Immature natural killer cell (primary cell): ENCODE results near the gene CEBPE. TPM values are rescaled to one million over a fixed set of nuclear protein-coding genes. Genes with fewer than 3 reads are reported as not detected.
"Not testable (repeated sequence)": the region's sequence is repeated elsewhere in the genome, so short reads cannot be mapped to it uniquely, and the experiment has no call there.

ENCODE experiments used
- DNase-seq, 3 donors: peaks; one replicate each; pipeline ENCODE4 v3.0.0; 2022; ENCODE audit warnings: mixed read lengths in 1 of 3
- H3K27ac Mint-ChIP-seq, 6 donors: one replicate each; pipeline ENCODE4 v1.8.0; 2020; ENCODE audit warnings: mixed read lengths in 6 of 6, mild to moderate bottlenecking in 5 of 6, inconsistent platforms in 4 of 6, moderate library complexity in 3 of 6
- H3K27me3 Mint-ChIP-seq, 3 donors: one replicate each; pipeline ENCODE4 v1.8.0; 2020 to 2021; ENCODE audit warnings: low read depth in 3 of 3, mild to moderate bottlenecking in 3 of 3, mixed read lengths in 3 of 3, moderate library complexity in 3 of 3, inconsistent platforms in 1 of 3
- H3K36me3 Mint-ChIP-seq, 3 donors: one replicate each; pipeline ENCODE4 v1.8.0; 2020; ENCODE audit warnings: mixed read lengths in 3 of 3, inconsistent platforms in 2 of 3, mild to moderate bottlenecking in 2 of 3
- H3K4me1 Mint-ChIP-seq, 2 donors: one replicate each; pipeline ENCODE4 v1.8.0; 2020; ENCODE audit warnings: inconsistent platforms in 2 of 2, mild to moderate bottlenecking in 2 of 2, mixed read lengths in 2 of 2, moderate library complexity in 1 of 2
- H3K4me3 Mint-ChIP-seq, 5 donors: one replicate each; pipeline ENCODE4 v1.8.0; 2020; ENCODE audit warnings: mild to moderate bottlenecking in 5 of 5, mixed read lengths in 5 of 5, inconsistent platforms in 3 of 5, moderate library complexity in 3 of 5
- H3K9me3 Mint-ChIP-seq, 6 donors: one replicate each; pipeline ENCODE4 v1.8.0; 2020; ENCODE audit warnings: mild to moderate bottlenecking in 6 of 6, mixed read lengths in 6 of 6, inconsistent platforms in 4 of 6, moderate library complexity in 3 of 6
- polyA plus RNA-seq, 3 donors: library from polyadenylated mRNA; unstranded; fragments of 300-500 nt; fragmentation: Illumina TruSeq; gene quantifications; one replicate each; pipeline ENCODE4 v1.2.3, GENCODE V29; 2021

The CEBPE gene
- polyA plus RNA-seq, 3 donors from 2014 or later = not detected

DNA sequence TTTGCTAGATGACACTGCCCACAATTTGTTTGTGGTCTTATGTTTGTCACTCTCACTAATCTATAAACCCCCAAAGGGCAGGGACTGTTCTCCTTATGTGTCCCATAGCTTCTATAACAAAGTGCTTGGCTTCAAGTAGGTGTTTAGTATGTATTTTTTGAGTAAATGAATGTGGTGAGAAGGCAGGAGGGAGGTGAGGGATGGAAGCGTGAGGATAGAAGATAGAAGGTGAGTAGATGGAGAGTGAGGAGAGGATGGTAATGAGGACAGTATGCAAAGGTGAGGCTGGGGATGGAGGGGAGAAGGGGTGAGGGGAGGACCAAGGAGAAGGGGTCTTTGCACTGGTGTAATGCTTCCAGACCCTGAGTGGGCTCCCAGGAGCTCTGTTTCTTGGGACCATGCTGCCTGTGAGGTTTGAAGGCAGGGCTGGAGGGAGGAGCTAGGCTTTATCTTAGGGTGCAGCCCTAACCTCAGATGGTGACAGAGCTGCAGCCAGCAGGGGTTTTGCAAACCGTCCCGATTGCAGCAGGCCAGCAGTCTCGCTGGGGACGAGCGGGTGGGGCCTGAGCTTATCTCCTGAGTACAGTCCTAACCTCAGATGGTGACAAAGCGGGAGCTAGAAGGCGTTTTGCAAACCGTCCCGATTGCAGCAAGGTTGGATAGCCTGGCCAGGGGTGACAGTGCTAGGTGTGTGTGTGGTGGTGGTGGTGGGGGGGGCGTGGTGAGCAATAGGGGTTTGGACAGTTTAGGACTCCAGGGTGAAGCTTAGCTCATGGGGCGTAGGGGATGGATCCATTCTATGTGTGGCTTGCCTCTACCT is 6.5 kb downstream of the CEBPE start:
- Mint-ChIP-seq H3K4me3 (no peak overlapping the region), H3K9me3 (no peaks in the 10 kb centered on the region), H3K4me1 (no peaks in the 10 kb centered on the region), H3K36me3 (no peaks in the 10 kb centered on the region), H3K27me3 (peaks cover 0 to 7% (median 2%) of the 10 kb centered on the region in 3 donors), H3K27ac (no peak overlapping the region)
- DNase-seq = no peak

DNA sequence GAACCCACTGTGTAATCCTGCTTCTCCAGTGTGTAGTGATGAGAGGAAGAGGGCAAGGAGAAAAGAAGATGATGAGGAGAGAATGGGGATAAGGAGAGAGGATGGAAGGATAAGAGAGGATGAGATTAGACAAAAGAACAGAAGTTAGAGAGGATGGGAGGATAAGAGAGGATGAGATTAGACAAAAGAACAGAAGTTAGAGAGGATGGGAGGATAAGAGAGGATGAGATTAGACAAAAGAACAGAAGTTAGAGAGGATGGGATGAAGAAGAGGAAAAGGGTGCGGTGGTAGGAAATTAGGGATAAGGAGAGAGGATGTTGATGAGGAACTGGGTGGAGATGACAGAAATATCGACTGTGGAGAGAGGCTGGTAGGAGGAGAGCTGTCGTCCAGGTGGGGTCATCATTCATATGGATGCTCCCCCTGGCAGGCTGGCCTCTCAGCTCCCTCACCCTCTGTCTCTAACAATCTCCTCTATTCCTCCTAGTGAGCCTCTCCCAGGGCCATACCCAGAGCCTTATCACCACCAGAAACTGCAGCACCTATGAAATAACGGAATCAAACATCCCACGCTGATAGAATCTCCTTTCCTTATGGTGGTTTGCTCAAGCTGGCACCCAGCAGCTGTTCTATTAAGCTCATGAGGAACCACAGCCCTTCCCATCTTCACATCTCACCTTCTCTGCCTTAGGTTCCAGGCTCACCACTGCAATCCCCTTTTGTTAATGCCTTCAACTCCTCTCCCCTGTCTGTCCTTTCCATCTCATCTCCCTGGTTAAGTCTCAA is 8.3 kb downstream of the CEBPE start:
- Mint-ChIP-seq H3K4me1 (no peaks in the 10 kb centered on the region), H3K4me3 (no peak overlapping the region), H3K36me3 (no peaks in the 10 kb centered on the region), H3K27ac (no peak overlapping the region), H3K27me3 (peaks cover 2 to 5% (median 3%) of the 10 kb centered on the region in 3 donors), H3K9me3 (no peaks in the 10 kb centered on the region)
- DNase-seq = no peak

DNA sequence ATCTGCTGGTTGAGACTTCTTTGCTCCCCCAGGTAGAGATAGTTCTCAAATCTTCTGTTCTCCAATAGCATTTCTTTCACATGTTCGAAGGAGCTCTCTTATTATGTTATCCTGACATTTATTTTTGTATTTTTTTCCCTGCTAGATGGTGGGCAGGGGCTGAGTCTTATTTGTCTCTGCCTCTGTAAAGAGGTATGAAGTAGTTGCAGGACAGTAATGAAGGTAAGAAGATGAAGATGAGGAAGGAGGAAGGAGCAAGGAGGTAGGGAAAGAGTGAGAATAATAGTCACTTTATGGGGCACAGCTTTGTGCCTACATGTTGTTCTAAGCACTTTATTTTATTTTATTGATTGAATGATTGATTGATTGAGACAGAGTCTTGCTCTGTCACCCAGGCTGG is 9.3 kb downstream of the CEBPE start:
- no peaks in the 10 kb centered on the region for H3K4me1 Mint-ChIP-seq

DNA sequence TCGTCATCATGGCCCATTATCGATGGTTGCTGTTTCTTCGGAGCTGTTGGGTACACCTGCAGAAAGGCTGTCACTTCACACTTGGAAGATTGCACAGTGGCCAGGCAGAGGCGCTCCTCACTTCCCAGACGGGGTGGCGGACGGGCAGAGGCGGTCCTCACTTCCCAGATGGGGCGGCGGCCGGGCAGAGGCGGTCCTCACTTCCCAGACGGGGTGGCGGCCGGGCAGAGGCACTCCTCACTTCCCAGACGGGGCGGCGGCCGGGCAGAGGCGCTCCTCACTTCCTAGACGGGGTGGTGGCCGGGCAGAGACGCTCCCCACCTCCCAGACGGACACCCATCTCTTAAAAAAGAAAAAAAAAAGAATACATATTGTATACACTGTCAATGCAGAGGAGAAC is 10.9 kb downstream of the CEBPE start:
- not testable (repeated sequence) for H3K27ac Mint-ChIP-seq, H3K9me3 Mint-ChIP-seq, H3K4me3 Mint-ChIP-seq, H3K36me3 Mint-ChIP-seq, H3K4me1 Mint-ChIP-seq, H3K27me3 Mint-ChIP-seq, DNase-seq

More for the DNA sequence above, 9.3 kb downstream of the CEBPE start:
- H3K36me3 Mint-ChIP-seq = no peaks in the 10 kb centered on the region
- no peaks in the 10 kb centered on the region for H3K9me3 Mint-ChIP-seq
- H3K4me3 Mint-ChIP-seq = no peak overlapping the region
- no peak for DNase-seq
- H3K27ac Mint-ChIP-seq = no peak overlapping the region
- peaks cover 2 to 4% (median 3%) of the 10 kb centered on the region in 3 donors for H3K27me3 Mint-ChIP-seq

DNA sequence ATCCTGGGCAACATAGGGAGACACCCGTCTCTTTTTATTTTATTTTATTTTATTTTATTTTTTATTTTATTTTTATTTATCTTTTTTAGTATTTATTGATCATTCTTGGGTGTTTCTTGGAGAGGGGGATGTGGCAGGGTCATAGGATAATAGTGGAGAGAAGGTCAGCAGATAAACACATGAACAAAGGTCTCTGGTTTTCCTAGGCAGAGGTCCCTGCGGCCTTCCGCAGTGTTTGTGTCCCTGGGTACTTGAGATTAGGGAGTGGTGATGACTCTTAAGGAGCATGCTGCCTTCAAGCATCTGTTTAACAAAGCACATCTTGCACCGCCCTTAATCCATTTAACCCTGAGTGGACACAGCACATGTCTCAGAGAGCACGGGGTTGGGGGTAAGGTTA is 11.4 kb downstream of the CEBPE start:
- not testable (repeated sequence) for DNase-seq, H3K9me3 Mint-ChIP-seq, H3K4me3 Mint-ChIP-seq, H3K36me3 Mint-ChIP-seq, H3K27ac Mint-ChIP-seq, H3K27me3 Mint-ChIP-seq, H3K4me1 Mint-ChIP-seq

DNA sequence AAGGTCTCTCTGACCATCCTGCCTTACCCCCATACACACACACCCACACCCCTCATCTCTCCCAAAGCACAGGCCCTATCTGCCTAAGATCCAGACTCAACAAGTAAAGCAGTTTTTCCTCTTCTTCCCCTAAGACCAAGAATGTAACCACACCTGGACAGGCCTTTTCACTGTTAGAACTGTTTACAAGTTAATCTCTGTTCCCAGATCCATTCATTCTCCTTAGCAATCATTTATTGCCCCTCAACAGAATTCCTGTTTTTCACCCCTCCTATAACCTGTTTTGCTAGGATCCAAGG is 12.4 kb downstream of the CEBPE start:
- Mint-ChIP-seq H3K9me3 (no peaks in the 10 kb centered on the region), H3K4me3 (no peak overlapping the region), H3K4me1 (no peaks in the 10 kb centered on the region), H3K27me3 (peaks cover 0 to 3% (median 3%) of the 10 kb centered on the region in 3 donors), H3K36me3 (no peaks in the 10 kb centered on the region), H3K27ac (peak overlapping the region in 1 of 6 donors; percentile 1)
- no peak for DNase-seq

DNA sequence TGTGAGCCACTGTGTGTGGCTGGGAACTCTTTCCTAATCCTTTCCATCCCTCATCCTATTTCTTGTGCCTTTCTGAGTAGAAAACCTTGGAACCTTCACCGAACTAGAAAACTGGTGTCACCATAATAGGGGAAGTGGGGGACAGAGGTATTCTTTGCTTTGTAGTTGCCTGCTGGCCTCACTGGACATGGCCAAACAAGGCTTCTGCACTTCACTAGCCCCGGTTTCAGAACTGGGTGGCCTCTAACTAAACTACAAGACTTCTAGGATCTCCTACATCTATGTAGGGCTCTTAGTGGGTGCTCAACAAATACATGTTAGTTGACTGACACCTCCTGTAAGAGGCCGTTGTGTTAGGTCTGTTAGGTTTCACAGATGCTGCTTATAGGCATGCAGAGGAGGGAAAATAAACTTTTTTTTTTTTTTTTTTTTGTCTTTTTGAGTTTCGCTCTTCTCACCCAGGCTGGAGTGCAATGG is 13.7 kb downstream of the CEBPE start:
- peaks cover 0 to 3% (median 3%) of the 10 kb centered on the region in 3 donors for H3K27me3 Mint-ChIP-seq
- no peak overlapping the region for H3K27ac Mint-ChIP-seq
- no peak overlapping the region for H3K4me3 Mint-ChIP-seq
- H3K4me1 Mint-ChIP-seq = no peaks in the 10 kb centered on the region
- no peak for DNase-seq
- peaks cover 0 to 2% (median 0%) of the 10 kb centered on the region in 3 donors for H3K36me3 Mint-ChIP-seq
- H3K9me3 Mint-ChIP-seq = no peaks in the 10 kb centered on the region

DNA sequence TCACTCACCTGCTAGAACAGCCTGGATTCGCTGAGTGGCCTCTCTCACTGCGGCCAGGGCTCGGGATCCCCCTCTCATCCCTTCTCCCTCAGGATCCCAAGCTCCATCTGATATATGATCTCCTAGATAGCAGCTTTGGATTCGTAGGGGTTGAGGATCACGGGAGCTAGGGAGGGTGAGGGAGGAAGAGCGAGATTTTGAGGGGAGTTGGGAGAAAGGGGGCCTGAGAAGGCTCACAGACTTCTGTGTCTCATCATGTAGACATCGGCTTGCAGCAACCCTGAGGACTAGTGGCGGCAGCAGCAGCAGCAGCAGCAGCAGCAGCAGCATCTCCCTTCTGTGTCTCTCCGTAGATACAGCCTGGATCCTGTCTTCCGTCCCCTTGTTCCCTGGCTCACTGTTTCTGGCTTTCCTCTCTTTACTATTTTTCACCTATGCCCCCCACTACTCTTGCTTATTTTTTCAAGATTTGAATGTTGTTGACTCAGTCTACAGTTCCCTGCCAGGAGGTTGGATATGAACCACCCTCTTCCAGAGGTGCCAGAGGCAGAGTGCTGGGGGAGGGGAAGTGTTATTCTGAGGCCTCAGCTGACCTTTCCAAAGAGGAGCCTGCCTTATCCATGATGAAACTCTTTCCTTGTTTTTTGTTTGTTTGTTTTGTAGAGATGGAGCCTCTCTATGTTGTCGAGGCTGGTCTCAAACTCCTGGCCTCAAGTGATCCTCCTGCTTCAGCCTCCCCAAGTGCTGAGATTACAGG is 14.3 kb downstream of the CEBPE start, which contains the start of gene CIROP:
CIROP (minus strand) TSS at position 399 of the 757 bp plus-strand sequence; CDS start at position 330, 69 bp downstream.
- H3K9me3 Mint-ChIP-seq = no peaks in the 10 kb centered on the region
- peak within 1 kb of the TSS in 1 of 6 donors; percentile 55 for H3K27ac Mint-ChIP-seq
- H3K4me1 Mint-ChIP-seq = no peaks in the 10 kb centered on the region
- DNase-seq = no peak
- peaks cover 0 to 4% (median 0%) of the 10 kb centered on the region in 3 donors for H3K36me3 Mint-ChIP-seq
- H3K27me3 Mint-ChIP-seq = peaks cover 0 to 3% (median 3%) of the 10 kb centered on the region in 3 donors
- H3K4me3 Mint-ChIP-seq = no peak within 1 kb of the TSS

DNA sequence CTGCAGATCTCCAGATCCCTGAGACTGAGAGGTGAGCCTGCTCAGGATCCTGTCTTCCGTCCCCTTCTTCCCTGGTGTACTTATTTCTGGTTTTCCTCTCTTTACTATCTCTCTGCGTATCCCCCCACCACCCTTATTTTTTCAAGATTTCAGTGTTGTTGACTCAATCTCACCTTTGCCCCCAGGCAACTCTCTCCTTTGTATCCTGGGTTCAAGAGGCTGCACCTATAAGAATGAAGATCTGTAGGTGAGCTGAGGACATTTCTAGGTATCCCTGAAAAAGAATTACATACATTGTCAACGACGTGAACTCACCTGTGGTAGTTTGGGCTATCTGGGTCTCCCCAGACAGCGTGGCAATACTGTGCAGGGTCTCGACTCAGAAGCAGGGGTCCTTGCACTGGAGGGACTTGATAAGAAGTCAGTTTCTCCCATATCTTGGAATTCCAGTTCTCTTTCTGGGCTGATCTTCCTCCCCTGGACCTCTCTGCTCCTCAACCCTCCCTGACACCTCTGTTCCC is 14.9 kb downstream of the CEBPE start:
- Mint-ChIP-seq H3K36me3 (peaks cover 0 to 6% (median 2%) of the 10 kb centered on the region in 3 donors), H3K9me3 (no peaks in the 10 kb centered on the region), H3K27ac (peak overlapping the region in 1 of 6 donors; percentile 55), H3K27me3 (peaks cover 0 to 3% (median 3%) of the 10 kb centered on the region in 3 donors), H3K4me1 (peaks cover 1 to 3% of the 10 kb centered on the region in 2 donors), H3K4me3 (no peak overlapping the region)
- no peak for DNase-seq

DNA sequence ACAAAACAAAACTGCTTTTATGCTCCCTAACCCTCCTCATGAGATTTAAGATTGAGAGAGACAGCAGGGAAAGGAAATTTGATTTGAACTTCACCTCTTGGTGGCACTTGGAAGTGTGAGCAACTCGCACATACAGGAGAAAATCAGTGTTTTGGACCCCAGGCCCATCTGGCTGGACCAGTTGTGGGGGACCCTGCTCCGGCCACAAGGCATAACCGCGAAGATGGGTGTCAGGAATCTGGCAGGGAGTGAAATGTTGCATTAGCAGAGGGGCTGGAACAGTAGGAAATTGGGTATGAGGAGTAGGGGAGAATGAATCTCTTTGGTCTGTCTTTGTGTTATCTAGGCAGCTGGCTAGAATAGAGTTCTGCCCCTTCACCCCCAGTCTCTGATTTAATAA is 15.5 kb downstream of the CEBPE start:
- H3K4me1 Mint-ChIP-seq = peaks cover 2 to 7% of the 10 kb centered on the region in 2 donors
- peaks cover 0 to 3% (median 3%) of the 10 kb centered on the region in 3 donors for H3K27me3 Mint-ChIP-seq
- H3K4me3 Mint-ChIP-seq = no peak overlapping the region
- no peaks in the 10 kb centered on the region for H3K9me3 Mint-ChIP-seq
- DNase-seq = no peak
- H3K36me3 Mint-ChIP-seq = peaks cover 0 to 6% (median 6%) of the 10 kb centered on the region in 3 donors
- H3K27ac Mint-ChIP-seq = no peak overlapping the region

DNA sequence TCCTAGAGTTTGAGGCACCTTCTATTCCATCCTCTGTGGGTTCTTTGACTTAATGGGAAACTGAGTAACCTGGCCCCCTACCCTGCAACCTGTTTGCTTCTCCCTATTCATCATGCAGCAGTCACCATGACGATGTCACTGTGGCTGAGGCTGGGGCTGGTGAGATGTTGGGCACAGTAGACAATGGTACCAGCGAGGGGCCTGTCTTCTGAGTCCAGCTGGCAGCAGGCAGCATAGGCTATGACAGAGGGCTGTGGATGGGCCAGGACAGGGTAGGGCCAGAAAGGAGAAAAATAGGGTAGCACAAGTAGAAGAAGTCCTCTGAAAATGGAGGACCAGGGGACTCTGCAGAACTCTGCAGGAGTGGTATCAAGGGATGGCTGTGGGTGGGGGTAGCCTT is 16.3 kb downstream of the CEBPE start:
- H3K36me3 Mint-ChIP-seq = peaks cover 0 to 6% (median 6%) of the 10 kb centered on the region in 3 donors
- no peak for DNase-seq
- no peaks in the 10 kb centered on the region for H3K9me3 Mint-ChIP-seq
- H3K27ac Mint-ChIP-seq = no peak overlapping the region
- peaks cover 2 to 7% of the 10 kb centered on the region in 2 donors for H3K4me1 Mint-ChIP-seq
- no peak overlapping the region for H3K4me3 Mint-ChIP-seq
- H3K27me3 Mint-ChIP-seq = peaks cover 0 to 3% (median 3%) of the 10 kb centered on the region in 3 donors

DNA sequence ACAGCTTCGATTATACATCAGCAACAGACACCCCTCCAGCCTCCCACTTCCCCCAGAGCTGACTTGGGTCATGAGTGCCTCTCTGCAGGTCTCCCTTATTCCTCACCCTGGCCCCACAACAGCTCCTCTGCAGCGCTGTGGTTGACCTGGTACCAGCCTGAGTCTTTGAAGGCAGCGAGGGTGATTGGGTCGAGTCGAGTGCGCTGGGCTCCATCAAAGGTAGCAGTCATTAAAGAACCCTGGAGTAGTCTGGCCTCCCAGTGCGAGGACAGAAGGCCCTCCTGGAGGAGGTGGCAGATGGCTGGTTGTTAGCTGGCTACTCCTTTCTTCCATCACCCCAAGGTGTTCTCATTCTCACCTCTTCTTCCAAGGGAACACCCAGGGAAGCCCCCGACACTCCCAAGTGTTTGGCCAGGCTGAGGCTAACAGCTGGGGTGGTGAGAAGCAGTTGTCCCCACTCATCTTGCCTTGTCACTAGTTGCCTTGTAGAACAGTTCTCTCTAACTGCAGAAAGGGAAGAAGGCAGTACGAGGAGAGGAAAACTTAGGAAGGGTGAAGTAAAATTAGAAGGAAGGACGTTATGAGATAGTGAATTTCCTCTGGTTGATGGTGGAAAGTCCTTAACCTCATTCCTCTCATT is 16.9 kb downstream of the CEBPE start:
- H3K27ac Mint-ChIP-seq = no peak overlapping the region

More for the DNA sequence above, 16.9 kb downstream of the CEBPE start:
- peaks cover 2 to 7% of the 10 kb centered on the region in 2 donors for H3K4me1 Mint-ChIP-seq
- H3K4me3 Mint-ChIP-seq = no peak overlapping the region
- no peak for DNase-seq
- peaks cover 0 to 13% (median 8%) of the 10 kb centered on the region in 3 donors for H3K36me3 Mint-ChIP-seq
- peaks cover 0 to 3% (median 3%) of the 10 kb centered on the region in 3 donors for H3K27me3 Mint-ChIP-seq
- H3K9me3 Mint-ChIP-seq = no peaks in the 10 kb centered on the region
